ENCODE measurements around the gene TMEM242.

Gene TMEM242

DNA sequence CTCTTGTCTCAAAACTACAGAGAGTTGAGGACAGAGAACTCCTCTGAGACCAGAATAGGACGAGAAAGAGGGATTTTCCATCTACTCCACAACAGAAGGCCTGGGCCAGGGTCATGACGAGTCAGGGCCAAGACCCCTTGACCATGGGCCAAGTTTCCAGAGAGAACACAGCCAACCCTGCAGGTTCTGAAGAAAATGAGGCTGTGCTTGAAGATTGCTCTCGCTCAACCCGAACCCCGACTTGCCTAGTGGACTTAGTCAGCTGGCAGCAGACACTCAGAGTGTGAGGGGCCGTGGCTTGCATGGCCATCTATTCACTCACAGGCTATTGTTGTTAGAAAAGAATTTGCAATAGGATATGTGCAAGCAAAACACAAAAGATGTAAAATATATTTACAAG is 54.5 kb downstream of the TMEM242 start:
- no peak for DNase-seq

DNA sequence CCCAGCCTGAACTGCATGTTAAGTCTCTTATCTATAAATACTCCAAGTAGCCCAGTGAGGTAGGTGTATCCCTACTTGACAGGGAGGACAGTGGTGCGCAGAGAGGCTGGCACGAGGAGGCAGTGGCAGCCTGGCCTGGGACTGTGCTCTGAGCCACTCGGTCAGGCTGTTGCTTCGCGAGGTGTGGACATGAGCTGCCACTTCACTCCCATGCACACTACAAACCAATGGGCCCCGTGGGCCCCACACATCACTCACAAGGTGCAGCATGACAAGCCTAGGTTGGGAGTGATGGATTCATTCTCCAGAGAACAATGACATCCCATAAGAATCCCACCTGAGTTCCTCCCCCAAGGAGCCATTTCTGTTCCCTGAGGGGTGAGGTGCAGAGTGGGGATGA is 54.9 kb downstream of the TMEM242 start:
- no peak for DNase-seq

DNA sequence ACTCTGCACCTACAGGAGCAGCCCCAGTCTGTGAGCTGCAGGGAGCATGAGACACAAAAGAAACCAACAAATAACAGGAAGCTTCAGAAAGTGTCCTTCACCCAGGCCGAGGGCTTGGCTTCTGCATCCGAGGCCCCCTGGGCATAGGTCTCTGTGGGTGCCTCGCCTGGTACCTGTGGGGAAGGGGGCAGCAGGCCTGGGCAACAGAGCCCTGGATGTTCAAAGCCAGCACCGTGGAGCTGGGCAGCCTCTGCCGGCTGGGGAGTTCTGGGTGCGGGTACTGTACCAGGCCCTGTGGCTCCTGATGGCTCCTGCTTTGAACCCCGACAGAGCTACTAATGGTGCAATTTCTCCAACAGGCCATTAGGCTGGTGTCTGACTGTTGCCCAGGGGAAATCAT is 55.7 kb downstream of the TMEM242 start:
- DNase-seq: no peak

DNA sequence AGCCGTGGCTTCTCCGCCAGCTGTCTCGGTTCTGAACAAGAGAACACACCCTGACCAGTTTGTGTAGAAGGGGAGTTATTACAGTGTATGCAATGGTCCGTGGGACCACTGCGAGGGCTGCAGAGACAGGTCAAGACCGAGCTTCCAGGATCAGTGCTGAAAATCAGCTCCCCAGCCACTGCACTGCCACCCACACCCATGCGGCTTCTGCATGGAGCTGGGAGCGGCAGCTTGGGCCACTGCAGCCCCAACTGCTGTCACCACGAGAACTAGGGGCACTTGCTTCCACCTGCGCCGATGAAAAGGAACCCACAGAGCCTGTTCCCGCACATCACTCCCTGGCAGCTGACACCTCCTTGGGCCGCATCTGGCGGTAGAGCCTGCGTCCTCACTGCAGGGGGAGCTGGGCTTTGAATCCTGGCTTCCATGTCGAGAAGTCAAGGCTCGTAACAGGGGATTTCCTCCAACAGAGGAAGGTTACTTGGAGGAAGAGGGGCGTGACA is 56.2 kb downstream of the TMEM242 start:
- no peak for DNase-seq

DNA sequence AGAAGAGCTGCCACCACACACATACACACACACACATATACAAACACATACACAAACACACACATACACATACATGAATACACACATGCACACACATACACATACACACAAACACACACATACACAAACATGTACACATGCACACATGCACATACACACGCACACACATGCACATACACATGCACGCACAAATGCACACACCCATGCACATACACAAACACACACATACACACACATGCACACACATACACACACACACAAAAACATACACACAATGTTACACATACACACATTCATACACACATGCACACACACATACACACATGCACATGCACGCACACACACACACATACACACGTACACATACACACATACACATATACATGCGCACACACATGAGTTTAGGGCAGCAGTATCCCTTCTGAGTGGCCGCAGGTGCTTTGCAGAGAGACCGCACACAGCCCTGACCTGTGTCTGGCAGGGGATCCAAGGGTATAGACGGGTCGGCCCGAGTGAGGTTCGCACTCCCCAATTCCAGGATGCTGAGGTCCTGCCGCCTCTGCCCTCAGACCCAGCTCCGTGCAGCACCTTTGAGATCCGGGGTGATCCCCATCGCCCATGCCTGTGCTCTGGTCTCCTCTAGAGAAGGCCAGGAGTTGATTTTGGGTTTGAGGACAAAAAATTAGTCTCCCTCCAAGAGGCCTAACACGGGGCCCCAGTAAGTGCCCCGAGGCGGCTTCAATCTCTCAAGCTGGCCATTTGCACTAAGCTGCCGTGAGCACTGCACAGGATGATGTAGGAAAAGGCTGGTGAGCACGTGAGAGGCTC is 56.8 kb downstream of the TMEM242 start:
- no peak for DNase-seq

DNA sequence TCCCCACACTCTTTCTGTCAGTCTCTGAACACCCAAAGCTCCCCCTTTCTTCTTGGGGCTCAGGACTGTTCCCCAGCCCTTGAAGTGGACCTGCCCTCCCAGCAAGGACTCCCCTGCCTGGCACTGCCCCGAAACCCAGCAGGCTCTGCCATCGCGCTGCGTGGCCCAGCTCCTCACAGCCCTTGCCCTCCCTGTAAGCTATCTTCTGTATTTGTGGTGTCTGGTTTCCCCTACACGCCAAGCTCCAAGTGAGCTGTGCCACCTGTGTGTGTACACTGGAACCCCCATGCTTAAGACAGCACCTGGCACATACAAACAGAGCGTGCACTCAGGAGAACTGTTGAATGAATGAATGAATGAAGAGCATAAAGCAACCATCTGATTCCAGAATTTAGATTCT is 57.7 kb downstream of the TMEM242 start:
- no peak for DNase-seq

DNA sequence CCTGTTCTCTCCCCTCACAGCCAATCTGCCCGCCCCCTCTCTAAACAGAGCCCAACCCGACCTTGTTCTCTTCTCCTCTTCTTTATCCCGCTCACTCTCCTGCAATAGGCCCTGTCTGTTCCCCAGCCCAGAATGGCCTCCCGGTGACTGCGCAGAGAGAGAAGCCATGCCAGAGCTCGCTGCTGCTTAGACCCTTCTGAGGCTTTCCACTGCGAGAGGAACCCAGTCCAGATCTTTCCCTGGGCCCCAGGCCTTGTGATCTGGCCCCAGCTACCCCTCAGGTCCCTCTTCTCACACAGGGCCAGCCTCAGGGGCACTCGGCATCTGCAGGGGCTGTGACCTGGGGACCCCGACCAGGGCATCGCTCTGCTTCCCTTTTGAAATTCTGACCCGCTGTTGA is 58.1 kb downstream of the TMEM242 start:
- no peak for DNase-seq

DNA sequence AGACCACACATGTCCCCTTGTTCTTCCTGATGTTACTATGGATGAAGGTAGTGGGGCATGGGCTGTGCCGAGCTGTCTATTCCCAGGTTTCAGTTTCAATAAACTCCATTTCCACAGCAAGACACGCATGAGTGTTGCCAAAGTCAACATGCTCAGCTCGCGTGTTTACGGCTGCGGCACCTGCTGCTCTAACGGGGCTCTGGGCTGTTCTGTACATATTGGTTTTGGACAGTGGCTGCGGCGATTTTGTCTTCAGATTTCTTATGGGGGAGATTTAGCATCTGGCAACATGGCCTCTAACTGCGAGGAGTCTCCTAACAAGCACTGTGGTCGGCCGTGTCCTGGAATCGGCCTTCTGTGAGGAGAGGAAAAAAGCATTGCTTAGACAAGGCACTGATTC is 58.6 kb downstream of the TMEM242 start:
- DNase-seq: no peak

DNA sequence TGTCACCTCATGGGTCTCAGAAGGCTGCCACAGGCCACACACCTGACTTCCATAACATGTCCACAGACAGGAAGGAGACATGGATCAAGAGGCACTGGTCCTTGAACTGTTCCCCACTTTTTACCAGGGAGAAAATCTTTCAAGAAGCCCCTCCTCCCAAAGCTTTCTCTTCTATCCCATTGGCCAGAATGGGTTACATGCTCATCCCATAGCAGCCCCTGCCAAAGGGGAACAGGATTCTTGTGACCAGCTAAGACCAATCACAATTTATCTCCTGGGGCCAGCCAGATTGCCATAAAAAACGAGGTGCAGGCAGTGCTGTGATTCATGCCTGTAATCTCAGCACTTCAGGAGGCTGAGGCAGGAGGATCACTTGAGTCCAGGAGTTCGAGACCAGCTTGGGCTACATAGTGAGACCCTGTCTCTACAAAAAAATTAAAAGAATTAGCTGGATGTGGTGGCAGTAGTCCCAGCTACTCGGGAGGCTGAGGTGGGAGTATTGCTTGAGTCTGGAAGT is 59.4 kb downstream of the TMEM242 start:
- no peak for DNase-seq

DNA sequence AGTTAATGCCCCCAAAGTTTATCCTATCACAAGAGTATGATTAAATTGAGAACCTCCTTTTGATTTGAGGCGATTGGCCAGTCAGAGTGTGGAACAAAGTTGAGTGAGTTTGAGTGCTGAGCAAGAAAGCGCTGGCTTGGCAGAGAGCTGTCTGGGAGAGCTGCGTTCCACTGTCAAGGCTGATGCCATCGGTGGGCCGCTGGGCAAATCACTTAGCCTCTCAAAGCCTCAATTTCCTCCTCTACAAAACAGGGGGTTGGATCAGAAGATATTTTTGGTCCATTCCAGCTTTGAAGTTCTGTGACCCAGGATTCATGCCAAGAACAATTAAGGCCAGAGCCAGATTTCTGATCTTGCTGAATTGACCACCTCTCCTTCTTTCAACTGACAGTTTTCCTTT is 60.2 kb downstream of the TMEM242 start:
- DNase-seq: no peak

DNA sequence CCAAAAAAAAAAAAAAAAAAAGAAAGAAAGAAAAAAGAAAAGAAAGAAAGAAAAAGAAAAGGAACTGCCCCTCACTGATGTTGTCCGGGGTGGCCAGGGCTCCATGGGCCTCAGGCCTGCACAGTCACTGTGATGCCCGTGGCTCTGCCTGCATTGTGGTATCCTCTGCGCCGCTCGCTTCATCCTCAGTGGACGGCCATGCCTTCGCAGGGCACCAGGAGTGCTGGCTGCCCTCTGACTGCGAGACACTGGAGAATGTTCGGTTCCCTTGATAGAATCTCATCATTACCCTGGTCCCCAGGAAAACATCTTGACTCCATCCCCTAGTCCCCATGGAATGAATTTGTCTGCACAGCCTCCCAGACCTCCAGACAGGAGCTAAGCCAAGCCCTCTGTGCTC is 61.7 kb downstream of the TMEM242 start:
- DNase-seq: no peak

DNA sequence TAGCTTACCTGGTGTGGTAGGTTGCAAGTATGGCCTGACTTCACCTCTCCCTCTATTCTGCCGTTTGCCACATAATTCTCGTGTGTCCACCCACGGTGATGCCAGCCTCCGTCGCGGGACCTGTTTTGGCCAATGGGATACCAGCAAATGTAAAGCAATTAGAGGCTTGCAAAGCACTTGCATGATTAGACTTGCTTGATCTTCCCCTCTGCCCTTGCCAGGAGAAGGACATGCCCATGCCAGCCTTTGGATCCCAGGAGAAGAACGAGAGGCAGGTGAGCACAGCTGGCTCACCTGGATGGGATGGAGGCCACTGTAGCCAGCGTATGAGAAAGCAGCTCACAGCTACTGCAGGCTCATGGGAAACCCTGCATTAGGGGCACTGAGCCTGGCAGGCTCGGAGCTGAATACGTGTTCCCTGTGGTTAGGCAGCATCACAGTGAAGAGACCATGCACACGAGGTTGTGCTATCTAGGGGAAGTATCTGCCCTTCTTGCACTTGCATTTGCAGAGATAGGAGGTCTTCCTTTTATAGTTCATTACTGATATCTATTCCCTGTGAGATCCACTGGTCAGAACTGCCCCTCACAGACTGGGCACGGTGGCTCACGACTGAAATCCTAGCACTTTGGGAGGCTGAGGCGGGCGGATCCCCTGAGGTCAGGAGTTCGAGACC is 62.4 kb downstream of the TMEM242 start:
- DNase-seq: no peak

DNA sequence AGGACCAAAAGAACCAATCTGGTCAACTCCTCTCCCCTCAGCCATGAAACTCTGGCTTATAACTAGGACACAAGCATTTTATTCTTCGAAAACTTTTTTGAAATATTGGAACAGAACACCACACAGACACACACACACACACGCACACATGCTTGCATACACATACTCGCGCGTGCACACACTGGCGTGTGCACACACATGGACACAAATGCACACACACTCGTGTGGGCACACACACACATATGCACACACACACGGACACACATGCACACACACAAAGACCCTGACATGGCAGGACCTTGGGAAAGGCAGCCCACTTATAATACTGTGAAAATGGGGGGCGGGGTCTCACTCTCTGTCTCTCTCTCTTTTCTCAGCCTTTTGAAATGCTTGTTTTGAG is 63.9 kb downstream of the TMEM242 start:
- DNase-seq: no peak

DNA sequence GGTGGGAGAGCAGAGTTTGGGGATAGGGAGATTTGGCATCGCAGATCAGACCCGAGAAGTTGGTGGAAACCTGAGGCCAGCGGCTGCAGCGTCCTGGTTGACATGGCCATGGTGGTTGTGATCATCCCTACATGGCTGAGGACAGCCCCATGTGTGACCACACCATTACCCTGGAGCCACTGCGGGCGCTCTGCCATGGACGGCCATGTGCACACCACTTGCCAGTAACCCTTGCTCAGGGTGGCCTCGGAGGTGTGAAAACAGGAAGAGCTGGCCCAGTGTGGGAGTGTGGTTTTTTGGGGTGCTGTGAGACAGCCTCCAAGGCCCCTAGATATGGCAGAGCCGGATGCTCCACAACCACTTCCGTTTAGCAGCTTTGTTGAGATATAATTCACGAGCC is 64.4 kb downstream of the TMEM242 start:
- peak; percentile 57 for DNase-seq

DNA sequence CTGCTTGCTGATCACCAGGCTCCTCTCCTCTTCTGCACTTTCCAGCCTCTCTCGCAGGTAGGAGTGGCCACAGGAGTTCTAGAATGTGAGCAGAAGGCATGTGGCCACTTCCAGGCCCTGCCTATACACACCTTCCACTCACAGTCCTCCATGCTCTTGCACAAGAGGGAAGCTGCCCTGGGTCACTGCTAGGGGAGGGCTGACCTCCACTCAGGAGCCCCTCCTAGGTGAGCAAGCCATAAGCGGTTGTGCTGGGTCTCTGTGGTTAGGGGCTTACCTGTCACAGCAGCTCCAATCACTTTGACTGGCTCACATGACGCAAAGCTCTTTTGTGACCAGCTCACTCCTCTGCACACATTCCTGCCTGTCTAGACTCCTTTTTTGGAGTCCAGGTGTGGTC is 68.2 kb downstream of the TMEM242 start:
- no peak for DNase-seq

DNA sequence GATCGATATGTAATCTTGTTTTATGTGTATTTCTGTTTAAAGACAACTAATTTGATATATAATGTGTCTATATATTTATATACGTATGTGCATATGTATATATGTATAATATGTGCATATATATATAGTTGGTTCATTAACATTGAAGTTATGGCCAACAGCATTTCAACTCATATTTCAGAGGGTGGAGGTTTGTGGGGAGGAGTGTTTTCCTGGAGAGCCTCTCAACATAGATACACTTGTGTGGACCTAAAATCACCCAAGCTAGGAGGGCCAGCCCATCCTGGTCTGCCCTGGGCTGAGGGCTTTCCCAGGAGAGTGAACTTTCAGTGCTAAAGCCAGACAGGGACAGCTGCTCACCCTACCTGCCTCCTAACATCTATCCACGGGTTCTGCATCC is 68.8 kb downstream of the TMEM242 start:
- DNase-seq: no peak

DNA sequence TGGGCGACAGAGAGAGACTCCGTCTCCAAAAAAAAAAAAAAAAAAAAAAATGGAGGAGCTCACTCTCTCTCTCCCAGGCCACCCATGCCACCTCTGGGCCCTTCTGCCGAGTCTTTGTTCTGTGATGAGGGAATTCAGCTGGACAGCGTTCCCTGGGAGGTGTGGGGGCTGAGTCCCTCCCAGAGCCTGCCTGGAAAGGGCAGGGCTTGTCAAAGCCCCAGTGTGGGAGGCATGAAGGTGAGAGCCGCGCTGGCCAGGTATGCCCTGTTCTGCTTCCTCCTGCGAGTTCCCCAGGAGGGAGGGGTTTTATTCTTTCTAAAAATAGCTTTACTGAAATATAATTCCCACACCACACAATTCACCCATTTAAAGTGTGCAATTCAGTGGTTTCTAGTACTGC is 69.6 kb downstream of the TMEM242 start:
- DNase-seq: no peak

DNA sequence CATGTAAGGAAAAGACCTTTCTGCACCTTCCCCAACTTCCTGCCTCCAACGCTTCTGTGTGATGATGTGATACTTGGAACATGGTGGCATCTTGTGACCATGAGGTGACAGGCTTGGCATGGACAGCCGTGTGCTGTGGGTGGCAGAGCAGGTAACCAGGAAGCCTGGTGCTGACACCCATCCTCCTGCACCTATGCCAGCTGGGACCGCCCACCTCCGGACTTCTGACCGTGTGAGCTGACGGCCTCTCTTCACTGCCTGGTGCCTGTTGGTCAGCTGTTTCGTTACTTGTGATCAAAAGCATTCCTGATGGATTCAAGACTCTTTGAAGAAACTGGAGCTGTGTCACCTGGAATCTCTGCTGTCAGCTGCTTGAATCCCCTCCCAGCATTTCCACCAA is 70.3 kb downstream of the TMEM242 start:
- DNase-seq: no peak

DNA sequence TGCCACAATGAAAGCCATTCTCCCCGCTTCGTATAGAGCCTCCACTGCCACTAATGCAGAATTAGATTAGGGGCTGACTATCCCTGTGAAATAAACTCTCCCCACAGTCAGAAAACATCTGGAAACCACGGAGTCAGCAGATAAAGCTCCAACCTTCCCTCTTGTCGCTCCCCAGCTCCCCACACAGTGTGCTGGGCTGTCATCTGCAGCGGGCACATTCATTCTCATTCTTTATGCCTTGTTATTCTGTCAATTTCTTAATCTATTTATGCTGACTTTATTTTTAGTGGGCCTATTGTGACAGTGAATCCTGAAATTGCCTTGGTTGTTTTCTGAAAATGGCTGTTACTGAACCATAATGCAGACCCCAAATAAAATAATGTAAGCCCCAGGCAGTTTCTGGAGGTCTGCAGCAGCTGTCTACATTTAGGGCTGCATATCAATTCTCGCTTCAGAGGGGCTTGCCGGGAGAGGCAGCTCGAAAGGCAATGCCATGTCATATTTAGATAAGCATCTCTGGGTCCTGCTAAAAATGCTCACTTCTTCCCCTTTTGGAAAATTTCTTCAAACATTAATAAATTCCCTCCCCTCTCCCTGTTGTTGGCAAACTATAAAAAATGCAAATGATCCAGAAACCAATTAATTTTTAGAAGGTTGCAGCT is 71.6 kb downstream of the TMEM242 start:
- no peak for DNase-seq

DNA sequence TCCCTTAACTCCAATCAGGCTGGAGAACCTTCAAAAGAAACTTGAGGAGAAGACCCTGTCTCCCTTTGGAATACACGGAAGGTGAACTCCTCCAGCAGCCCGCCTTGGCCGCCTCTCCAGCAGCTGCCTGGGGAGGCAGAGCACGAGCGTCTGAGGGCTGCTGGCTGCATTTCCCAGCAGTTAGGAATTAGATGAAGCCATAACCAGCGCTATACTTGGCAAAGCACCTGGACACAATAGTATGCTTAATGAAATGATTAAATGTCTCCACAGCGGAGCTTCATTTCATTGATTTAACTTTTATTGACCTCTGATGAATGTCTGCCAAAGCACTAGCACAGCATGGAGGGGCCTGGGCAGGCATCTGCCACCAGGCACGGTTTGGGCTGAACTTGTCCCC is 73.5 kb downstream of the TMEM242 start:
- DNase-seq: no peak

DNA sequence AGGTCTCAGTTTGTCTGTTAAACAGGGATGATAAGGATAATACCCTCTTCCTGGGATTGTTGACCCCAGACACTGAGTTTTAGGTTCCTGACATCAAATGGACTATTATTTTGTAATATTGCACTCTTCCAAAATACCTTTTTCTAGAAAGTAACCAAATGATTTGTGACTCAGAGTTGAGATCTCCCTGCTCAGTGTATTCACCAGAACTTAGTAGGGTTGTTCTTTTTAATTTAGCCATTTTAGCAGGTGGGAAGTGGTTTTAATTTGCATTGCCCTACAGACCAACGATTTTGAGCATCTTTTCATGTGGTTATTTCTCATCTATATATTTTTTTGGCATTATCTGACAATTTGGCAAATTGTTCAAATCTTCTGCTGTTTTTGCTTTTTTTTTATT is 75.1 kb downstream of the TMEM242 start:
- no peak for DNase-seq

DNA sequence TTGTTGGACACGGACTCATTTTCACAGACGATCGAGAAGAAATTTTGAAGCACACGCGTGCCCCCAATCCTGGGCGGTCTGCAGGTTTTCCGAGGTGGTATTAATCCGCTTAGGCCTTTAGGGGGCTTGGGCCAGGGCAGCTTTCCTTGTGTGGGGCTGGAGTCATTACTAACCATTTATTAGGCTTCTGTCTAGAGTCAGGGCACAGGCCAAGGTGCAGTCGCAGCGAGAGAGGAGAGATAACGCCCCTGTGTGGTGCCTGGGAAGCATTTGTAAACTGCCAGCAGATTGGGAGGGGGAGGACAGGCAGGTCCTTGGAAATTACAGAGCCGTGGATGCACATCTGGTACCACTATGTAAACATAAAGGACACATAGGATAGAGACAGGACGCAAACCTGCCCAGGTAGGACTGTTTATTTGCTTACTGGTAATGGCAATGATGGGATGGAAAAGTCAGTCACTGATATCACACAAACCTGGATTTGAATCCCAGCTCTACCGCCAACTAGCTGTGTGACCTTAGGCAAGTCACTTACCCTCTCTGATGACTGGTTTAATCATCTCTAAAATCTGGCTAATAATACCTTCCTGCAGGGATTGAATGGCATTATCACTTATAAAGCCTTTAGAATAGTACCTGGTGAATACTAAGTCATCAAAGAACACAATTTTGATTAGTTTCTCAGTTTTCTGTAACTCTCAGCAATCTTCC is 76.4 kb downstream of the TMEM242 start:
- no peak for DNase-seq

DNA sequence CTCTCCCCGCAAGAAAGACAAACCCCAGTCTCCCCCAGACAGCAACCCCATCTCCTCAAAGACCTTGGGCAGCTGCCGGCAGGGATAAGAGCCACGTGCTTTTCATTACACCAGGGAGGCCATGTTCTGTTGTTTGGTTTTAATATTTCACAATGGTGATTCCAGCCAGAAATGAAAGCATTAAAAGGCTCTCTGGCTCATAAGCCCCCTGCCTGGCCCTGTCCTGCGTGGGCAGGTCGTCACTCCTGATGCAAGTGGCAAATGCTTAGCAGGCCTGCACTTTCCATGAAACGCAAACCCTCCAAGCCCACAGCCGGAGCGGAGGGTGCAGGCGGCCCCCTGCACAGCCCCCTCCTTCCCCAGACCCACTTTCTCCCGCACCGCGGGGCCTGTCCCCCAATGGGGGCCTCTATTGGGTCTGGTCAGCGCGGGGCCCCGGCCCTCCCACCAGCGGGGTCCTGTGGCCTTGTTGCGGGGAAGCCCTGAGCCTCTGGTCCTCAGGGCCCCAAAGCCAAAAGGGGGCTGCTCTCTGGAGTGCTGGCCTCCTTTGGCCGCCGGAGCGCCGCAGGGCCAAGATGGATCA is 77.2 kb downstream of the TMEM242 start:
- no peak for DNase-seq

All from CD4-positive, alpha-beta T cell treated with Interleukin-10 for 1 hour (primary cell).